ENCODE measurements around the gene PAX7. TPM values are rescaled to one million over a fixed set of nuclear protein-coding genes. Genes with fewer than 3 reads are reported as not detected.

PAX7 gene
- polyA plus RNA-seq, 1 donor from 2014 or later: not detected

DNA sequence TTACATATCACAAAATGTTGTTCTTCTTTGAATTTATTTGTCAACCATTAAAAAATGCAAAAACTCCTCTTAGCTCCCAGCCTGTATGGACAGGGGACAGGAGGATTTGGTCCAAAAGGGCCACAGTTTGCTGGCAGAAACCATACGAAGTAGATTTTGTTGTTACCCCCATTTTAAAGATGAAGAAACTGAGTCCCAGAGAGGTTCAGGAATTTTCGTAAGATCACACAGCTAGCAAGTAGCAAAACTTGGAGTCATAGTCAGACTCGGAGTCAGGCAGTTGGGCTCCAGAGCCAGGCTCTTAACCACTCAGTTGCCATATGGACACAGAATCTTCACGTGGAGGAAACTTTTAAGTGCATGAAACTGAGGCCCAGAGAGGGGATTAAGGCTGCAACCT, 137.4 kb downstream of the PAX7 start:
- no peaks in the 10 kb centered on the region for H3K9me2 ChIP-seq (ENCODE audit: insufficient read depth, low read length)

GRCh38 chr1:18769140-18769539, 138.5 kb downstream of the PAX7 start:
- H3K9ac ChIP-seq (ENCODE audit: low read length): no peak overlapping the region
- H3K27ac ChIP-seq (ENCODE audit: low read length): no peak overlapping the region
- H2AFZ ChIP-seq (ENCODE audit: low read depth, low read length): no peak overlapping the region
- H3F3A ChIP-seq (ENCODE audit: insufficient read depth, low read length, poor library complexity, severe bottlenecking): no peaks in the 10 kb centered on the region
- H3K4me2 ChIP-seq (ENCODE audit: low read length): no peak overlapping the region
- H3K9me3 ChIP-seq (ENCODE audit: low read length): no peaks in the 10 kb centered on the region
- no peaks in the 10 kb centered on the region for H3K79me2 ChIP-seq (replicated peaks; ENCODE audit: insufficient read depth, low read length)
- H4K20me1 ChIP-seq (ENCODE audit: insufficient read depth): no peaks in the 10 kb centered on the region
- no peak overlapping the region for H3K4me3 ChIP-seq (ENCODE audit: low read length)
- no peaks in the 10 kb centered on the region for H3K9me2 ChIP-seq (ENCODE audit: insufficient read depth, low read length)
- no peak for TF ChIP-seq EZH2 (IDR thresholded peaks at IDR 0.05; ENCODE audit: borderline replicate concordance, insufficient read depth, low read length, poor library complexity, severe bottlenecking)
- TF ChIP-seq, protein P1, sequence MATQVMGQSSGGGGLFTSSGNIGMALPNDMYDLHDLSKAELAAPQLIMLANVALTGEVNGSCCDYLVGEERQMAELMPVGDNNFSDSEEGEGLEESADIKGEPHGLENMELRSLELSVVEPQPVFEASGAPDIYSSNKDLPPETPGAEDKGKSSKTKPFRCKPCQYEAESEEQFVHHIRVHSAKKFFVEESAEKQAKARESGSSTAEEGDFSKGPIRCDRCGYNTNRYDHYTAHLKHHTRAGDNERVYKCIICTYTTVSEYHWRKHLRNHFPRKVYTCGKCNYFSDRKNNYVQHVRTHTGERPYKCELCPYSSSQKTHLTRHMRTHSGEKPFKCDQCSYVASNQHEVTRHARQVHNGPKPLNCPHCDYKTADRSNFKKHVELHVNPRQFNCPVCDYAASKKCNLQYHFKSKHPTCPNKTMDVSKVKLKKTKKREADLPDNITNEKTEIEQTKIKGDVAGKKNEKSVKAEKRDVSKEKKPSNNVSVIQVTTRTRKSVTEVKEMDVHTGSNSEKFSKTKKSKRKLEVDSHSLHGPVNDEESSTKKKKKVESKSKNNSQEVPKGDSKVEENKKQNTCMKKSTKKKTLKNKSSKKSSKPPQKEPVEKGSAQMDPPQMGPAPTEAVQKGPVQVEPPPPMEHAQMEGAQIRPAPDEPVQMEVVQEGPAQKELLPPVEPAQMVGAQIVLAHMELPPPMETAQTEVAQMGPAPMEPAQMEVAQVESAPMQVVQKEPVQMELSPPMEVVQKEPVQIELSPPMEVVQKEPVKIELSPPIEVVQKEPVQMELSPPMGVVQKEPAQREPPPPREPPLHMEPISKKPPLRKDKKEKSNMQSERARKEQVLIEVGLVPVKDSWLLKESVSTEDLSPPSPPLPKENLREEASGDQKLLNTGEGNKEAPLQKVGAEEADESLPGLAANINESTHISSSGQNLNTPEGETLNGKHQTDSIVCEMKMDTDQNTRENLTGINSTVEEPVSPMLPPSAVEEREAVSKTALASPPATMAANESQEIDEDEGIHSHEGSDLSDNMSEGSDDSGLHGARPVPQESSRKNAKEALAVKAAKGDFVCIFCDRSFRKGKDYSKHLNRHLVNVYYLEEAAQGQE (IDR thresholded peaks at IDR 0.05; ENCODE audit: borderline replicate concordance): no peak
- no peak for TF ChIP-seq EP300 (conservative IDR thresholded peaks at IDR 0.05; ENCODE audit: poor library complexity, severe bottlenecking)
- no peak for TF ChIP-seq TAF1 (IDR thresholded peaks at IDR 0.05; ENCODE audit: low read depth)
- no peak for TF ChIP-seq RAD21 (conservative IDR thresholded peaks at IDR 0.05)
- no peak for TF ChIP-seq SMC3 (conservative IDR thresholded peaks at IDR 0.05; ENCODE audit: poor library complexity)
- TF ChIP-seq, protein P2, sequence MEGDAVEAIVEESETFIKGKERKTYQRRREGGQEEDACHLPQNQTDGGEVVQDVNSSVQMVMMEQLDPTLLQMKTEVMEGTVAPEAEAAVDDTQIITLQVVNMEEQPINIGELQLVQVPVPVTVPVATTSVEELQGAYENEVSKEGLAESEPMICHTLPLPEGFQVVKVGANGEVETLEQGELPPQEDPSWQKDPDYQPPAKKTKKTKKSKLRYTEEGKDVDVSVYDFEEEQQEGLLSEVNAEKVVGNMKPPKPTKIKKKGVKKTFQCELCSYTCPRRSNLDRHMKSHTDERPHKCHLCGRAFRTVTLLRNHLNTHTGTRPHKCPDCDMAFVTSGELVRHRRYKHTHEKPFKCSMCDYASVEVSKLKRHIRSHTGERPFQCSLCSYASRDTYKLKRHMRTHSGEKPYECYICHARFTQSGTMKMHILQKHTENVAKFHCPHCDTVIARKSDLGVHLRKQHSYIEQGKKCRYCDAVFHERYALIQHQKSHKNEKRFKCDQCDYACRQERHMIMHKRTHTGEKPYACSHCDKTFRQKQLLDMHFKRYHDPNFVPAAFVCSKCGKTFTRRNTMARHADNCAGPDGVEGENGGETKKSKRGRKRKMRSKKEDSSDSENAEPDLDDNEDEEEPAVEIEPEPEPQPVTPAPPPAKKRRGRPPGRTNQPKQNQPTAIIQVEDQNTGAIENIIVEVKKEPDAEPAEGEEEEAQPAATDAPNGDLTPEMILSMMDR (IDR thresholded peaks at IDR 0.05; ENCODE audit: poor library complexity, severe bottlenecking): no peak
- no peak for TF ChIP-seq MXI1 (conservative IDR thresholded peaks at IDR 0.05; ENCODE audit: poor library complexity, severe bottlenecking)
- no peak for TF ChIP-seq POLR2AphosphoS5 (IDR thresholded peaks at IDR 0.05)
- H3K36me3 ChIP-seq (ENCODE audit: insufficient read depth, low read length): no peaks in the 10 kb centered on the region
- H3K27me3 ChIP-seq (ENCODE audit: insufficient read depth, low read depth, low read length): no peaks in the 10 kb centered on the region

More for the DNA sequence above, 137.4 kb downstream of the PAX7 start:
- no peak overlapping the region for H2AFZ ChIP-seq (ENCODE audit: low read depth, low read length)
- no peak overlapping the region for H3K9ac ChIP-seq (ENCODE audit: low read length)
- H3K9me3 ChIP-seq (ENCODE audit: low read length): no peaks in the 10 kb centered on the region
- H3K27ac ChIP-seq (ENCODE audit: low read length): no peak overlapping the region
- no peak overlapping the region for H3K4me3 ChIP-seq (ENCODE audit: low read length)
- H3K27me3 ChIP-seq (ENCODE audit: insufficient read depth, low read depth, low read length): no peaks in the 10 kb centered on the region
- no peaks in the 10 kb centered on the region for H3F3A ChIP-seq (ENCODE audit: insufficient read depth, low read length, poor library complexity, severe bottlenecking)
- TF ChIP-seq, protein P2 (IDR thresholded peaks at IDR 0.05; ENCODE audit: poor library complexity, severe bottlenecking): no peak
- TF ChIP-seq EP300 (conservative IDR thresholded peaks at IDR 0.05; ENCODE audit: poor library complexity, severe bottlenecking) (no peak), TAF1 (IDR thresholded peaks at IDR 0.05; ENCODE audit: low read depth) (no peak), POLR2AphosphoS5 (IDR thresholded peaks at IDR 0.05) (no peak), RAD21 (conservative IDR thresholded peaks at IDR 0.05) (no peak), EZH2 (IDR thresholded peaks at IDR 0.05; ENCODE audit: borderline replicate concordance, insufficient read depth, low read length, poor library complexity, severe bottlenecking) (no peak)
- TF ChIP-seq, protein P1 (IDR thresholded peaks at IDR 0.05; ENCODE audit: borderline replicate concordance): no peak
- no peaks in the 10 kb centered on the region for H4K20me1 ChIP-seq (ENCODE audit: insufficient read depth)
- no peaks in the 10 kb centered on the region for H3K79me2 ChIP-seq (replicated peaks; ENCODE audit: insufficient read depth, low read length)
- no peaks in the 10 kb centered on the region for H3K36me3 ChIP-seq (ENCODE audit: insufficient read depth, low read length)
- no peak overlapping the region for H3K4me2 ChIP-seq (ENCODE audit: low read length)
